ENCODE measurements around the gene TMEM240. TPM values are rescaled to one million over a fixed set of nuclear protein-coding genes. Genes with fewer than 3 reads are reported as not detected.

The TMEM240 gene
- total RNA-seq, 4 donors from 2014 or later = 1.0 to 1.7 (median 1.1) TPM; not detected in 1

DNA sequence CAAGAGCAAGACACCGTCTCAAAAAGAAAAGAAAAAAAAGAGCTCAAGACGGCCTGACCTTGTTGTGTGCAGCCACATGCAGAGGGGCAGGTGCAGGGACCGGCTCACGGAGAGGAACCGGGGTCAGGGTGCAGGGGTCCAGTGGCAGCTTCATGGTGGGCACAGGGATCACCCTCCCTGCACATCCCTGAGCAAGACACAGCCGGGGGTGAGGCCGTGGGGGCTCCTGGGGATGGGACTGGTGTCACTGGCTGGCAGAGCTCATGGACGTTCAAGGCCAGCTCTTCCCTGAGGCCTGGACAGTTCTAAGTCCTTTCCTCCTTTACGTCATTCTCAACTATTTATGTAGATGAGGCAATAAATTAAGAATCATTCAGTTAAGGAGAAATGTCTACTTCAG is 6.6 kb upstream of the TMEM240 start:
- peaks cover 16% of the 10 kb centered on the region for H3K4me1 ChIP-seq
- H3K36me3 ChIP-seq = peaks cover 14% of the 10 kb centered on the region
- H3K27ac ChIP-seq = no peak overlapping the region
- no peaks in the 10 kb centered on the region for H3K9me3 ChIP-seq
- TF ChIP-seq CTCF (IDR thresholded peaks at IDR 0.05) = no peak
- no peak for TF ChIP-seq POLR2A (IDR thresholded peaks at IDR 0.05)
- no peak for TF ChIP-seq POLR2AphosphoS5 (IDR thresholded peaks at IDR 0.05)
- no peak for TF ChIP-seq EP300 (IDR thresholded peaks at IDR 0.05)
- no peaks in the 10 kb centered on the region for H3K27me3 ChIP-seq
- no peak overlapping the region for H3K4me3 ChIP-seq
- 87% methylated on average over 9 of the region's 9 CpGs for WGBS
- DNase-seq (ENCODE audit: low spot score in 2 of 2) = no peak

DNA sequence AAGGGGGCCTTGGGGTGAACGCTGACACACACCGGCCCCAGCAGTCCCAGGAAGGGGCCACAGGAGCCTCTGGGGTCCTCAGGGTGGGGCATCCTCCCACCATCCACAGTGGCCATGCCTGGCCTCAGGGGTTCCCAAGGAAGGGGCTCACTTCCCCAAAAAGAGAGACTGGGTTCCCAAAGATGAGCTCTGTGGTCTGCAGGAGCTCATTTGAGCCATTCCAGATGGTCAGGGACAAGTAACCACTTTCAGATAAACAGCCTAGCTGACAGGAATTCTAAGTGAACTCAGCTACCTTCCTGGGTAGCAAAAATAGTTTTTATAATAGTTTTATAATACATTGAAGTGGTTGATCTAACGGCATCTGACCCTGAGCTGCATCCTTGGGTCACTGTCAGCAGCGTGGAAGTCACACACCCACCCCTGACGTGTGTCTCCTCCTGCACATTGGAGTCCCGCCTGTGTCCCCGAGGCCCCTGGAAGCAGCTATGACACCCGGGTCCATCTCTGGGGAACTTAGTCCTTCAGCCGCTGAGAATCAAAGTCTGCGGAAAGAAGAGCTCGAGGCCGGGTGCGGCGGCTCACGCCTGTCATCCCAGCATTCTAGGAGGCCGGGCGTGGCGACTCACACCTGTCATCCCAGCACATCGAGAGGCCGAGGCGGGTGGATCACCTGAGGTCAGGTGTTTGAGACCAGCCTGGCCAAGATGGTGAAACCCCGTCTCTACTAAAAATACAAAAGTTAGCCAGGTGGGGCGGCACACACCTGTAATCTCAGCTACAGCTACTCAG is 5.7 kb upstream of the TMEM240 start:
- no peak overlapping the region for H3K4me3 ChIP-seq
- no peaks in the 10 kb centered on the region for H3K9me3 ChIP-seq
- 80% methylated on average over 20 of the region's 23 CpGs for WGBS
- no peak overlapping the region for H3K27ac ChIP-seq
- H3K27me3 ChIP-seq = no peaks in the 10 kb centered on the region
- peaks cover 15% of the 10 kb centered on the region for H3K4me1 ChIP-seq
- peaks cover 22% of the 10 kb centered on the region for H3K36me3 ChIP-seq
- DNase-seq (ENCODE audit: low spot score in 2 of 2) = no peak
- TF ChIP-seq EP300 (IDR thresholded peaks at IDR 0.05) (no peak), POLR2AphosphoS5 (IDR thresholded peaks at IDR 0.05) (no peak), CTCF (IDR thresholded peaks at IDR 0.05) (no peak), POLR2A (IDR thresholded peaks at IDR 0.05) (no peak)

- no peak for DNase-seq (ENCODE audit: low spot score in 2 of 2)
- H3K27ac ChIP-seq = no peak overlapping the region
- peaks cover 23% of the 10 kb centered on the region for H3K36me3 ChIP-seq
- TF ChIP-seq CTCF (IDR thresholded peaks at IDR 0.05) = no peak
- TF ChIP-seq POLR2A (IDR thresholded peaks at IDR 0.05) = no peak
- no peak for TF ChIP-seq POLR2AphosphoS5 (IDR thresholded peaks at IDR 0.05)
- no peaks in the 10 kb centered on the region for H3K27me3 ChIP-seq
- peaks cover 21% of the 10 kb centered on the region for H3K4me1 ChIP-seq
- no peak overlapping the region for H3K4me3 ChIP-seq
- WGBS = 92% methylated on average over 10 of the region's 10 CpGs
- H3K9me3 ChIP-seq = no peaks in the 10 kb centered on the region
These were observed 4.1 kb upstream of the TMEM240 start for GRCh38 chr1:1544544-1544943.

- no peaks in the 10 kb centered on the region for H3K27me3 ChIP-seq
- 90% methylated on average over 16 of the region's 19 CpGs for WGBS
- TF ChIP-seq POLR2A (IDR thresholded peaks at IDR 0.05) (no peak), EP300 (IDR thresholded peaks at IDR 0.05) (no peak), CTCF (IDR thresholded peaks at IDR 0.05) (no peak), POLR2AphosphoS5 (IDR thresholded peaks at IDR 0.05) (peak in 1 of 3 donors; percentile 12)
- peaks cover 29% of the 10 kb centered on the region for H3K4me1 ChIP-seq
- H3K36me3 ChIP-seq = peaks cover 23% of the 10 kb centered on the region
- peak in 1 of 2 donors; percentile 86 for DNase-seq (ENCODE audit: low spot score in 2 of 2)
- no peak overlapping the region for H3K4me3 ChIP-seq
- H3K9me3 ChIP-seq = no peaks in the 10 kb centered on the region
- H3K27ac ChIP-seq = no peak overlapping the region
These were observed 3.3 kb upstream of the TMEM240 start for GRCh38 chr1:1543706-1544099.

DNA sequence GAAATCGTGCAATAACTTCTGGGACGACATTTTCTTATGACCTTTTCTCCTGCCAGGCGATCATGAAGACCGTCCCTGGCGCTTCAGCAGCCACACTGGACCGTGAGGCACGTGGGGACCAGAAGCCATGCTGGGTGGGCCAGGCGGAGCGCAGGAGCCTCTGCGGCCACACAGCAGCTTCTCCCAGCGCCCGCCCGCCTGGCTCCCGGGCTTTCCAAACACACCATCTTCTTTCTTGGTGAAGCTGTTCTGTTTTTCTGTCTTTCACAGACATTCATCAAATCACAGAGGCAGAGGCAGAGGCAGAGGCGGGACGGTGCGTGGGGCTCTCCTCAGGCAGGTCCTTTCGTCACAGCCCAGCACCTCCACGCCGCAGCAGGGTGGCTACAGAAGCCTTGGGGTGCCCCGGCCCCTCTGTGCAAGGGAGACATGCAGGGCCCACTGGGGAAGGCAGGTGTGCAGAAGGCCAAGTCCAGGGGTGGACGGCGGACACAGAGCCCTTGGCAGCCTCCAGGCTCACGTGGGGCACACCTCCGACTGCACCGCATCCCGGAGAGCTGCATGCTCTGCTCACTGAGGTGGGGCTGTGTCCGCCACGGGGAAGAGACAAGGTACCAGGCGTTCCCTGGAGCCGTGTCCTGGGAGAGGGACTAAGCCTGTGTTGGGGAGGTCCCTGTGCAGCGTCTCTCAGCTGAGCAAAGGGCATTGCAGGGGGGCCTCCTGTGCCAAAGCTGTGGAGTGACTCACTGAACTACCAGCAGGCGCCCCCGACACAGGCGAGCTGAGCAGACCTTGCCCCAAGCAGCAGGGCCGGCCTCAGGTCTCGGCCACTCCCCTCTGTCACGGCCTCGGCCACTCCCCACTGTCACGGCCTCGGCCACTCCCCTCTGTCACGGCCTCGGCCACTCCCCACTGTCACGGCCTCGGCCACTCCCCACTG is 2.6 kb upstream of the TMEM240 start:
- WGBS = 92% methylated on average over 33 of the region's 45 CpGs
- H3K27ac ChIP-seq = no peak overlapping the region
- DNase-seq (ENCODE audit: low spot score in 2 of 2) = no peak
- no peaks in the 10 kb centered on the region for H3K27me3 ChIP-seq
- H3K9me3 ChIP-seq = no peaks in the 10 kb centered on the region
- TF ChIP-seq POLR2A (IDR thresholded peaks at IDR 0.05) (no peak), EP300 (IDR thresholded peaks at IDR 0.05) (no peak), CTCF (IDR thresholded peaks at IDR 0.05) (no peak), POLR2AphosphoS5 (IDR thresholded peaks at IDR 0.05) (no peak)
- H3K4me1 ChIP-seq = peaks cover 29% of the 10 kb centered on the region
- peaks cover 23% of the 10 kb centered on the region for H3K36me3 ChIP-seq
- H3K4me3 ChIP-seq = no peak overlapping the region
